Neural progenitor cell (in vitro differentiated cells): ENCODE data around the gene CNTNAP2. TPM values are rescaled to one million over a fixed set of nuclear protein-coding genes. Genes with fewer than 3 reads are reported as not detected.

Experiments
- DNase-seq: peaks from one replicate; pipeline ENCODE4 v3.0.0-alpha.2; 2016; ENCODE audit warnings: low spot score
- H2AFZ ChIP-seq: fragments of 200-600 bp; sonication (generic); replicated peaks from 2 replicates; pipeline ENCODE4 v1.6.1; 2016; ENCODE audit warnings: antibody characterized with exemption
- H3F3A ChIP-seq: fragments of 200-600 bp; sonication (generic); 2 replicates; pipeline ENCODE4 v1.6.1; 2016; ENCODE audit warnings: antibody characterized with exemption, low read depth
- H3K27ac ChIP-seq: fragments of 200-600 bp; sonication (generic); 2 replicates; pipeline ENCODE4 v1.5.1; 2016; ENCODE audit warnings: mild to moderate bottlenecking
- H3K27me3 ChIP-seq: fragments of 200-600 bp; sonication (generic); 2 replicates; pipeline ENCODE4 v1.6.1; 2016; ENCODE audit warnings: mild to moderate bottlenecking, moderate library complexity
- H3K36me3 ChIP-seq: fragments of 200-600 bp; sonication (generic); 2 replicates; pipeline ENCODE4 v1.5.1; 2016
- H3K4me1 ChIP-seq: fragments of 200-600 bp; sonication (generic); 2 replicates; pipeline ENCODE4 v1.6.1; 2016; ENCODE audit warnings: mixed run types
- H3K4me2 ChIP-seq: fragments of 200-600 bp; sonication (generic); 2 replicates; pipeline ENCODE4 v1.6.1; 2016
- H3K4me3 ChIP-seq: fragments of 200-600 bp; sonication (generic); 2 replicates; pipeline ENCODE4 v1.5.1; 2016
- H3K79me2 ChIP-seq: fragments of 200-600 bp; sonication (generic); 2 replicates; pipeline ENCODE4 v1.6.1; 2016; ENCODE audit warnings: low read depth
- H3K9ac ChIP-seq: fragments of 200-600 bp; sonication (generic); 2 replicates; pipeline ENCODE4 v1.6.1; 2016
- H3K9me3 ChIP-seq: fragments of 200-600 bp; sonication (generic); 2 replicates; pipeline ENCODE4 v1.5.1; 2016; ENCODE audit warnings: low read depth
- H4K20me1 ChIP-seq: fragments of 200-600 bp; sonication (generic); 2 replicates; pipeline ENCODE4 v1.6.1; 2016; ENCODE audit warnings: low read depth
- H3K27ac Mint-ChIP-seq: 3 replicates; pipeline ENCODE4 v1.8.0; 2021; ENCODE audit warnings: mixed read lengths
- H3K27me3 Mint-ChIP-seq: 2 replicates; pipeline ENCODE4 v1.8.0; 2022; ENCODE audit warnings: low read depth, mild to moderate bottlenecking, inconsistent platforms, moderate library complexity, mixed read lengths; ENCODE audit not compliant: insufficient read depth
- H3K36me3 Mint-ChIP-seq: 3 replicates; pipeline ENCODE4 v1.8.0; 2021; ENCODE audit warnings: mixed read lengths
- H3K4me1 Mint-ChIP-seq: 3 replicates; pipeline ENCODE4 v1.8.0; 2021; ENCODE audit warnings: mixed read lengths
- H3K4me3 Mint-ChIP-seq: 3 replicates; pipeline ENCODE4 v1.8.0; 2021; ENCODE audit warnings: mild to moderate bottlenecking, moderate library complexity, mixed read lengths
- H3K9me3 Mint-ChIP-seq: 3 replicates; pipeline ENCODE4 v1.8.0; 2020; ENCODE audit warnings: mixed read lengths
- CTCF ChIP-seq: fragments of 200-600 bp; sonication (generic); IDR thresholded peaks from 2 replicates; pipeline ENCODE4 v1.5.1; 2017; ENCODE audit warnings: antibody characterized with exemption, mild to moderate bottlenecking
- EZH2 ChIP-seq: fragments of 200-600 bp; sonication (generic); IDR thresholded peaks from 2 replicates; pipeline ENCODE4 v1.6.1; 2017; ENCODE audit warnings: antibody characterized with exemption, mild to moderate bottlenecking, moderate library complexity
- EZH2phosphoT487 ChIP-seq: fragments of 200-600 bp; sonication (generic); IDR thresholded peaks from 2 replicates; pipeline ENCODE4 v1.6.1; 2017; ENCODE audit warnings: antibody characterized with exemption
- total RNA-seq: library from RNA; depleted of rRNA; stranded (reverse); fragments of >200 nt; gene quantifications from 2 replicates; pipeline ENCODE4 v1.2.3, GENCODE V29; 2015; ENCODE audit warnings: low replicate concordance

CNTNAP2 gene
- total RNA-seq, 1 donor from 2014 or later, result 126 TPM

- Histone ChIP-seq H3K9me3 (no peaks in the 10 kb centered on the region), H3K36me3 (no peaks in the 10 kb centered on the region), H2AFZ (no peak overlapping the region), H3K4me3 (no peak overlapping the region), H3K4me1 (peaks cover 7% of the 10 kb centered on the region), H3K4me2 (no peak overlapping the region), H3K9ac (no peak overlapping the region), H3K79me2 (no peaks in the 10 kb centered on the region), H3K27me3 (no peaks in the 10 kb centered on the region), H3K27ac (no peak overlapping the region), H4K20me1 (no peaks in the 10 kb centered on the region), H3F3A (no peaks in the 10 kb centered on the region)
- no peaks in the 10 kb centered on the region for H3K9me3 Mint-ChIP-seq
- H3K36me3 Mint-ChIP-seq, result no peaks in the 10 kb centered on the region
- no peak overlapping the region for H3K4me3 Mint-ChIP-seq
- no peak overlapping the region for H3K27ac Mint-ChIP-seq
- H3K27me3 Mint-ChIP-seq, result no peaks in the 10 kb centered on the region
- no peak for DNase-seq
- TF ChIP-seq EZH2phosphoT487 (no peak), CTCF (no peak), EZH2 (no peak)
- H3K4me1 Mint-ChIP-seq, result no peaks in the 10 kb centered on the region
Measured at GRCh38 chr7:146725520-146725919, 608.9 kb downstream of the CNTNAP2 start.

- no peak for TF ChIP-seq EZH2
- no peak for TF ChIP-seq EZH2phosphoT487
- Mint-ChIP-seq H3K27me3 (no peaks in the 10 kb centered on the region), H3K27ac (no peak overlapping the region), H3K4me3 (no peak overlapping the region), H3K9me3 (no peaks in the 10 kb centered on the region), H3K4me1 (no peaks in the 10 kb centered on the region), H3K36me3 (no peaks in the 10 kb centered on the region)
- no peak overlapping the region for H3K27ac ChIP-seq
- no peaks in the 10 kb centered on the region for H3K79me2 ChIP-seq
- no peak overlapping the region for H3K9ac ChIP-seq
- H3K9me3 ChIP-seq, result no peaks in the 10 kb centered on the region
- H2AFZ ChIP-seq, result no peak overlapping the region
- H3F3A ChIP-seq, result no peaks in the 10 kb centered on the region
- no peak overlapping the region for H3K4me3 ChIP-seq
- H3K4me2 ChIP-seq, result no peak overlapping the region
- no peaks in the 10 kb centered on the region for H3K36me3 ChIP-seq
- DNase-seq, result no peak
- no peaks in the 10 kb centered on the region for H3K27me3 ChIP-seq
- peaks cover 6% of the 10 kb centered on the region for H3K4me1 ChIP-seq
- no peaks in the 10 kb centered on the region for H4K20me1 ChIP-seq
Measured at GRCh38 chr7:146728141-146728540, 611.5 kb downstream of the CNTNAP2 start.

- Histone ChIP-seq H2AFZ (no peak overlapping the region), H3K9me3 (no peaks in the 10 kb centered on the region), H3K9ac (no peak overlapping the region), H3K4me1 (peaks cover 6% of the 10 kb centered on the region), H4K20me1 (no peaks in the 10 kb centered on the region), H3K4me2 (no peak overlapping the region), H3K27me3 (no peaks in the 10 kb centered on the region), H3F3A (no peaks in the 10 kb centered on the region), H3K36me3 (no peaks in the 10 kb centered on the region), H3K4me3 (no peak overlapping the region), H3K27ac (no peak overlapping the region), H3K79me2 (no peaks in the 10 kb centered on the region)
- no peak for DNase-seq
- no peaks in the 10 kb centered on the region for H3K36me3 Mint-ChIP-seq
- H3K4me1 Mint-ChIP-seq, result no peaks in the 10 kb centered on the region
- TF ChIP-seq CTCF (no peak), EZH2 (no peak), EZH2phosphoT487 (no peak)
- no peak overlapping the region for H3K27ac Mint-ChIP-seq
- H3K4me3 Mint-ChIP-seq, result no peak overlapping the region
- no peaks in the 10 kb centered on the region for H3K9me3 Mint-ChIP-seq
- H3K27me3 Mint-ChIP-seq, result no peaks in the 10 kb centered on the region
Measured at GRCh38 chr7:146728611-146729010, 612.0 kb downstream of the CNTNAP2 start.

- Histone ChIP-seq H3K36me3 (no peaks in the 10 kb centered on the region), H4K20me1 (no peaks in the 10 kb centered on the region), H3K4me3 (no peak overlapping the region), H3K9ac (no peak overlapping the region), H3K27me3 (no peaks in the 10 kb centered on the region), H3F3A (no peaks in the 10 kb centered on the region), H3K4me2 (no peak overlapping the region), H3K79me2 (no peaks in the 10 kb centered on the region), H2AFZ (no peak overlapping the region), H3K4me1 (peaks cover 6% of the 10 kb centered on the region), H3K9me3 (no peaks in the 10 kb centered on the region), H3K27ac (no peak overlapping the region)
- Mint-ChIP-seq H3K4me3 (no peak overlapping the region), H3K9me3 (no peaks in the 10 kb centered on the region), H3K27me3 (no peaks in the 10 kb centered on the region), H3K36me3 (no peaks in the 10 kb centered on the region), H3K4me1 (peaks cover 2% of the 10 kb centered on the region), H3K27ac (no peak overlapping the region)
- TF ChIP-seq EZH2phosphoT487 (no peak), EZH2 (no peak)
- no peak for DNase-seq
Measured at GRCh38 chr7:146731185-146731584, 614.6 kb downstream of the CNTNAP2 start.
